HL-60/S4 treated with phorbol 12-myristate 13-acetate at 8.2 ng/mL for 4 days and 3 days (cell line): Measurements from ENCODE around the gene CD200.

Experiments
- in situ Hi-C: fragments of 300-500 bp; cut with MboI; formaldehyde crosslinking; loops from 2 replicates; pipeline ENCODE4 v1.15.0; 2022; ENCODE audit warnings: low sequenced_read_pairs

Gene CD200

DNA sequence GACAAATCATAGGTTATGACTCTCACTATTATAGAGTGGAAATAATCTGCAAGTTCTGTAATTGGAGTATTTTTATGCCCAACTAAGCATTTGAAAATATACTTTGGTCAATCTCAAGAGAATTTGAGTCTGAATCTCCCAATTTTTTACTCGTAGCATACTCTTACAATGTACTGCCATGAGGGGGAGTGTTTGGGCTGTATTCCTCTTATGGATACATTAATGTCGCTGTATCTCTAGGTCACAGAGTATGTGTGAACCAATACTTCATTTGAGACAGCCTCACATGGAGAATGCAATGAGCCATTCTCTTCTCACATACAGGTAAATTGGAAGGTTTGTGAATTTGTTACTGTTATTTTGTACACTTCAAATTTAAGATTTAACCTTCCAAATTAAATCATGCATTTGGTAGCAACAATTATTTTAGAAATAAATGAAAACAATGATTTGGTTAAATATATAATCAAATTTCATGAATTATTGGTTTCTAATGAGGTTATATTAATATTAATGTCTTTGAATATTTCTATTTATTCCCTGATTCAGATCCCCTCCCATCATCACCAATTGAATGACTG, 5.5 kb upstream of the CD200 start:
- in situ Hi-C loops = no loop called here

DNA sequence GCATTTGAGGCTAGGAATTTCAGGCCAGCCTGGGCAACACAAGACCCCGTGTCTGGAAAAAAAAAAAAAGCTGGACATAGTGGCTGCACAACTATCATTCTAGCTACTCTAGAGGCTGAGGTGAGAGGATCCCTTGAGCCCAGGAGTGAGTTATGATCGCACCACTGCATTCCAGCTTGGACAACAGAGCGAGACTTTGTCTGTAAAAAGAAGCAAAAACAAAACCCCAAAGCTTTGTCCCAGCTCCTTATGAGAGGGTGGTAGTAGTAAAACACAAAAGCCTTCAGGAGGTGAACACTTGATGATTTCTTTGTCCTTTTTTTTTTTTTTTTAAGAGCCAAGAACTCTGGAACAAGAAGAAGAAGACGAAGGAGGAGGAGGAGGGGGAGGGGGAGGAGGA, 1.1 kb upstream of the CD200 start:
- in situ Hi-C loops = no loop called here

DNA sequence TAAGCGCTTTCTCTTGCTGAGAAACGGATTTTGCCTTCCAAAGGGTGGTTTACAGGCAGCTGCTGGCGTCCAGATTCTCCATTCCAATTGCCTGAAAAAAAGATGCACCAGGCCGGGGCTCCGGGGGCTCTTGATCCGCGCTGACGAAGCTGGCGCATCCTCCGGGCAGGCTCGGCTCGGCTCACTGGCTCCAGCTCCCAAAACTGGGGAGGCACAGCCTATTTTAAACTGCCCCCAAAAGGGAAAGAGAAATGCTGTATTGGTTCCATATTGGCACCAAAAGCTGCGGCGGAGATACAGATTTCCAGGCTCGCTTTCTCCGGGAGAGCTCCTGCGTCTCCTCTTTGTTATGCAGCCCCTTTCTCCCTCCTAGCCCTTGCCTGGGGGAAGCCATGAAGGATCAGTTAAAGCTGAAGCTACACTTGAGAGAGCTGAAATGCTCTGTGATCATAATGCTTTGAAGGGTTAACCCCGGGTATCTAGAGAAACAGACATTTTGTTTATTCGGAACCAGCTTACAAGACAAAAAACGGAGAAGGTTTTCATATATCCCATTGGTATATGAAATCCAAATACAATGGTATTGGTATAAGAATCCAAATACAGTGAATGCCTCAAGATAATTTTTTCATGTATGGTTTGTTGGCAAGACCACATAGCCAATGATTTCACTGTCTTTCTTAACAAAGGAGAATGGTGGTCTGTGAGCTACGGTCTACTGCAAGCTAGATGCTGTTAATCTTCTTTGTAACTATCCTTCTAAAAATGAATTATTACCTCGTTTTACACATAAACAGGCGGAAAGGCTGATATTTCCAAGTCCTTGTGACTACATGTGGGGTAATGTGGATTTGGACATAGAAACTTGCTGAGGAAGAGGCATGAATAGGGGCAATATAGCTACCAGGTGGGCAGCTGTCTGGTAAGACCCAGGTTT, 693 bp downstream of the CD200 start:
- in situ Hi-C loops = no loop called here

DNA sequence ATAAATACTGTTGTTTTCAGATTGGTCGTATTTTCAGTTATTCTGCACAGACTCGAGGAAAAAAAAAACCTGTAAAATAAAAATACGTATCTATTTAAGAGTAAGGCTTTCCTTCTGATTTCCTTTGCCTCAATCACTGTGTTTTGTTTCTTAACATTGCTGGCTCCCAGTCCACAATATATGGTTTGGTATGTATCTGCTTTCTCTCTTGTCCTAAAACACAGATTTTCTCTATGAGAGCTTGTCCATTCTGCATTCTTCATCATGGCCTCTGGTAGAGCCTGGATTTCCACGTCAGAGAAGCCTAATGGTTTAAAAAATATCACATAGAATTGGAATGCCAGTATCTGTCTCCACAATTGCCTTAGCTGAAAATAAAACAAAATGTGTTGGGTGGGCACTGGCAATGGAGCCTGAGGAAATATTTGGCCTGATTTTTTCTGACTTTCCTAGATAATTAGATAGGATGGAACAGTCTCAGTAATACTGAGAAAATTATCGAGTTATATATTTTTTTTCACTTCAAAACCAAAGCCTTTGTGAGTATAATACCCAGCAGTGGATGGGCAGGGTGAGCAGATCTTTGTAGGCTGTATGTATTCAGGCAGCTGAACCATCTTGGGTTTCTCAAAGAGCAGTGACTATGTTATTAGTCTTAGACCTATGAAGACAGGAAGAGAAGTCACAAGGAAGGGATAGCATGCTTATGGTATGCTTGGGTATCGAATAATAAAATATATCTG, 1.9 kb downstream of the CD200 start:
- in situ Hi-C loops = no loop called here

DNA sequence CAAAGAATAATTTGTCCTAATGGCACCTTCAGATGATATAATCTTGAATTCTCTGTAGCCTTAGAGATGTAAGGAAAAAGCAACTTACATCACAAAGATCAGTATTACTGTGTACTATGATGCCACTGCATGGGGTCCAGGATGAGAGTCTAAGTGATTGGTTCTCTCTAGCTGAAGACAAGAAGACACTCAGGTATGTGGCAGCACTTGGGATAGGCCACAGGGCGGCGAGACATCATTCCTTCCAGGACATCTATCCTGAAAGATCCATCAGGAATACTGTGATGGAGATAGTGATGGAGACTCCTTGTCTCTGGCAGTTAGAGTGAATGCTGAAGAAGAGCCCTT, 2.5 kb downstream of the CD200 start:
- in situ Hi-C loops = no loop called here

DNA sequence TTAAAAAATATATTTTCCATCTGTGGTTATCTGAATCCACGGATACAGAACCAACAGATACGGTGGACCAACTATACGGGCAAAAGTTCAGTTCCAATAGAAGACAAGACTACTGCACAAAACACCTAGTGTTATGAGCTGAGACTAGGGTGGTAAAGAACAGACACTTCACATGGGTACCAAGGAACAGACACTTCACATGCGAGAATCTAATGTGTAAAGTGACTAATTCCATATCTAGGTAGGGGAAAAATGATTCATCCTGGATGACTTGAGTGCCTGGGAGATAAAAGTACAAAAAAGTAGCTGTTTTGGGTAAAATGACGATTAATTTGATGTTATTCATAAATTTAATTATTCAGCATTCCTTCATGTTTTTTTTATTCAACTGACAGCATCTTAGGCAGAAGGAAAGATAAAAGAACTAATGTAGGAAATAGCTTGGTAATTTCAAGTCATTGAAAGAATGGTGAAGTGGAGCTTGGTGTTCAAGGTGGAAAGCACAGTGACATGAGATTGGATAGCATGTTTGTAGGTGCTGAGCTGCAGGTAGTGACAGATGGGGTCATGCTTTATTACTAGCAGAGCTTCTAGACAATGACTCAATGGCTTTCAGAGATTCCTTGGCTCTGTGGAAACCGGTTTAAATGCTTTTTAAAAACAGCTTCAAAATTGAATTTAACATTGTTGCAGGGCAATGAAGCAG, 5.2 kb downstream of the CD200 start:
- in situ Hi-C loops = no loop called here

DNA sequence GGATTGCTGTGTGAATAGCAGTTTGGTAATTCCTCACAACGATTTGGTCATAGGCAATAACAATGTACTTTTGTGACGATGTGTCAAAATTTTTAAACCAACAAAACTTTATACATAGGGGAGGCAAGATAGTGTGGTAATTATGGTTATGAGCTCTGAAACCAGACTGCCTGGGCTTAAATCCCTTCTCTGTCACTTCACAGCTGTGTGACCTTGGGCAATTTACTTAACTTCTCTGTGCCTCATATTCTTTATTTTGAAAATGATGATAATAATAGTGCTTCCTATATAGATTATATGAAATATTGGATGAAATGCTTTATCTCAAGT, 5.7 kb downstream of the CD200 start:
- in situ Hi-C loops = no loop called here

DNA sequence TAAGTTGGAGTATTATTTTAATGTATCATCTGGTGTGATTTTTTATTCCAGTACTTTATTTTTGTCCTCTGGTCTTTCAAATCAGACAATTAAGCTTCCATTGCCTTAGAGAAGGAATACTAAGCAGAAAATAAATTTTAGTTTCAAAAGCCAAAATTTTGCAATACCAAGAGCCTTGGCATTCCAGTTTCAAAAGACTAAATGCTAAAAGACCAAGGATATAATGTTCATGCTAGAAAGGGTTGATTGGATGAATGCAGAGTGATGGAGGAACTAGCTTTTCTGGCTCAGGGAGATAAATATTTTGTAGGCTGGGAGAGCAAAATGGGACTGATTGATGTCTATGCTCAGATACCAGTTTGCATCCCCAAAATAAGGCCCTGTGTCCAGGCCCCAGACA, 6.2 kb downstream of the CD200 start:
- in situ Hi-C loops = no loop called here

DNA sequence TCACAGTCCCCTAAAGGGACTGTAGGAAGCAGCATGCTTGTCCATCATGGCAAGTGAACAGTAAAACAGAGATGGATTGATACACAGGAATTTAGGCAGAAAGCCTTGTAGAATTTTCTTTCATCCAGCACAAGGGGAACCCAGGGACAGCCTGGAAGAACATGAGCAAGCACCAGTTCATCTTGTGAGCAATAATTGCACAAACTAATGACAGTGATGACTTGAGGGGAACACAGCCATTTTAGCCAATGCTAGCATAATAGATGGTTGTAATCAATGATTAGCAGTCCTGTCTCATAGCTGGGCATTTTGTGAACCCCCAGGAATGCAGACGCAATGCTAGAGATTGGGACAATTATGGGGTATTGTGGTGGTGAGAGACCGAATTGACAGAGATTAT, 6.7 kb downstream of the CD200 start:
- in situ Hi-C loops = no loop called here

DNA sequence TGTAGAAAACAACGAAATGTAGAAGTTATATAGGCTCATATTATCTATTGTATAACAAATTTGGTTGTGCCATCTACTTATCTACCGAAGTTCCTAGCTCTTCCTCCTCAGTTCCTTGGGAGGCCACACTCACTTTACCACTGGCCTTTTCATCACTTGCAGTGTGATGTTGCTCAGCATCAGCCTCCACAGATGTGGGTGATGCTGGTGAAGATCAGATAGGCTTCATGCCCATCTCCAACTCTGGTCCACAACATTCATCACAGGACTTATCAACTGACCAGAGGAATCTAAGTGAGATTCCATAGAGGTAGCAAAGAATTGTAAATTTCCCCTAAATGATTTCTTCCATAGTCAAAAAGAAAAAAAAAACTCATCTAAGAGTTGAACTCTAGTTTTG, 8.4 kb downstream of the CD200 start:
- in situ Hi-C loops = no loop called here

DNA sequence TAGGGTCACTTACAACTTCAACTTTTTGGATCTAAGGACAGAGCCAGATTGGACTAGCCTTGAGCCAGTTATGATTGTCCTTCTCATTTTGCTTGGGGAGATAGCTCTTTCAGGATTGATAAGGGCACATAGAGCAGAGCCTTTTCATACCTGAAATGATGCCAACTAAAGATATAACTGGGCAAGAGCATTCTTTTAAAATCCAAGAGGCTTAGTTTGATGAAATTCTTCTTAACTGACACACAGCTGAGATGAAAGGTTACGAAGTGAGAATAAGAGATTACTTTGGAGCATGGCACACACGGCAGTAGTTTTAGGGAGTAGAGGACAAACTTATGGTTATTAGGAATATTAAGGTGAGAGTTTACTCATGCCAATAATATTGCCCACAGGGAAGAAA, 12.7 kb downstream of the CD200 start:
- in situ Hi-C loops = no loop called here

DNA sequence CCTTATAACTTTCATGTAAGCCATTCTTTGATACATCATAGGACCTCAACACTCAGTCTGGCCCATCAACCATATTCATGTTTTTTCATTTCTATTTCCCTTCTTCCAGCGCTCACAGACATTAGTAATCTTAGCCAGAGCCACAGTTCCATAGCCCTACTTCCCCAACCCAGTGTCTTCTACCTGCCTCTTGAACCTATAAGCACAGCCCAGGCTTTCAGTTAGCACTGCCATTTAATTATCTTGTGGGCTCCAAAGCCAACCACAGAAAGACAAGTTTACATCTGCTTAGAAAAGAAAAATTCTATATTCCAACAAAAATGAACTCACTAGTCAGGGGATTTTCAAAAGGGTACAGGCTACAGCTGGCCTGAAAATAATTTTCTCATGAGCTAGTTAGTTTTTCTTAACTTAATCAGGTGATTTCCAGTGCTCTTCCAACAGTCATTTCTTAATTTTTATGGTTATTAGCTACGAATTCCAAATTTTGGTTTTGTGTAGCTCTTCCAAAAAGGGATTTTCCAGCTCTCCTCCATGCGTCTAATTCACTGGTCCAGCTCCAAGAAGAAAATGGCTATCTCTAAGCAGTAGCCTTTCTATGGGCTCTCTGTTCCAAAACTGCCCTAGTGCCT, 13.7 kb downstream of the CD200 start:
- in situ Hi-C loops = no loop called here

DNA sequence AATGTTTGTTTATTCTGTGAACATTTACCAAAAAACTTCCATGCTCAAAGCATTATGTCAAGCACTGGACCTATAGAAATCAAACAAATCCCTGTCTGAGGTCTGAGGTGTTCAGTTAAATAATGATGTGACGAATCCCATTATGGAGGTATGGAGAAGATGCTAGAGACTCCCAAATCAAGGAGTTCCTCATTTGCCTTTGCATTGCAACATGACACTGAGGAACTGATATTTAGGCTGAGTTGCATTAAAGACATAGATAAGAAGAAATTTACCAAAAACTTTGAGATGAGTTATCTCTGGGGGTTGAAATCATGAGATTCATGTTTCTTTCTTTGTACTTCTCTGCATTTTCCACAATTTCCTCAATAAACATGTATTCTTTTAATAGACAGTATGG, 16.0 kb downstream of the CD200 start:
- in situ Hi-C loops = no loop called here

DNA sequence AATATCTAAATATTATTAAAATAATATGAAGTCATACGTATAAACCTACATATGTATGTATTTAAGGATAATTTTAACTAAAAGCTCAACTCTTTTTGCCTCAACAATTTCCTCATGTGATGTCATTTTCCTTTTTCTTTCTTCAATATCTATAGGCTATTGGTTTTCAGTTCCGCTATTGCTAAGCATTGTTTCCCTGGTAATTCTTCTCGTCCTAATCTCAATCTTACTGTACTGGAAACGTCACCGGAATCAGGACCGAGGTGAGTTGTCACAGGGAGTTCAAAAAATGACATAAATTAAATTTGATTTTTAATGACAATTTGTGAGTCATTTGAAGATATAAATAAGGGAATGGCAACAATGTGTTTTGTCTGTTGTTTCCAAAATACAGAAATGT, 16.6 kb downstream of the CD200 start:
- in situ Hi-C loops = no loop called here

DNA sequence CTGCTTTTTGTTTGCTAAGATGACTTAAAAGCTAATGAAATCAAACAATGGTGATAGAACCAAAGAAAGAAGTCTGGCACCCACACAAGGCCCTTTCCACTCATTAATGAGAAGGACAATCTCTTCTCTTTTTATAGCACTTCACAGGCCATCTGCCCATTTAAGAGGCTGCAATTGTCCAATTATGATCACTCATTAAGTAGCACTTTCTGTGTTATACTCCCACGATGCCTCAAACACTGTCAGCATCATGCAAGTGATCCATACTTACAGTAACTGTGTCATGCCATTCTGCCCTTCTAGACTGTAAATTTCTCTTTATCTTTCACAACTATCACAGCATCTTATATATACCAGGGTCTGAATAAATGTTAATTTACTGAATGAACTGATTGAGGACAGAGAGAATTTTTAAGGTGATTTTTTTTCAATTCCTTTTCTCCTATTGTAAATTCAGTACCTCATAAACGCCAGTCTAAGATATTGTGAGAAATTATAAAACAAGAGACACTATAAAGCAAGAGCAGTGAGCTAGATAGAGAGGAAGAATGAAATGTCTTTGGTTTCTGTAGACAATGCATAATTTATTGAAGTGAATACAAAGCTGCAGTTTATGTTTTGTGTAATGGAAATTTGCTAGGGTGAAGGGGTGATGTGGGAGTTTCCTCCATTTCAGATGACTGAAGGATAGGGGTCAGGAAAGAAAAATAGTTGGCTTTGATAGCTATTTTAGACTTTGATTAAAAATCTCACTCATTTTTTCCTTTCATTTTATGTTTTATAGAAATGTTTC, 17.3 kb downstream of the CD200 start:
- in situ Hi-C loops = no loop called here

DNA sequence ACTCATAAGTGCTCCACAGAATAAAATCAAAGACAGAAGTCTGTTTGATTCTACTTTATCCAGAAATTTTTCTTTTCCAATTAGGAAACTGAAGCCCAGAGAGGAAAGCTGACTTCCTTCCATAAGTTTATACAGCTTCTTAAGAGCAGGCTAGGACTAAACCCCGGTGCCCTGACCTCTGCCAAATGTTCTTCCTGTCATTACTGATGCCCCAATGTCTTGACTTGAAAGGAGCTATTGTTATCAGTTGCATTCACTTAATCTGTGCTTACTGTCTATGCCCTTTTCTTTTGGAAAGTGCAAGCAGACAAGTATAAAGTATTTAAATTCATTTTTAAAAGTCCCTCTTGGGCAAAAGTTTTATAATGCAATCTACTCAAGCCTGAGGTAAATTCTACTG, 18.1 kb downstream of the CD200 start:
- in situ Hi-C loops = no loop called here

DNA sequence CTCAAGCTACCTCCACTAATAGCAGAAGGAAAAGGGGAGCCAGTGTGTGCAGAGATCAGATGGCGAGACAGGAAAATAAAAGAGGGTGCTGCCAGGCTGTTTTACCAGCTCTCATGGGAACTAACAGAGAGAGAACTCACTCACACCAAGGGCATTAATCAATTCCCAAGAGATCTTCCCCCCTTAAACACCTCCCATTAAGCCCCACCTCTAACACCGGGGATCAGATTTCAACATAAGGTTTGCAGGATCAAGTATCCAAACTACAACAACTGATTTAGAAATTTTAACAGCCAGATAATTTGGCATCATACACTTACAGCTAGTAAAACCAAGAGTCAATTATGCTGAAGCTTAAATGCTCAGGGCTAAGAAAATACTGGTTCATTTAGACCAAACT, 18.9 kb downstream of the CD200 start:
- in situ Hi-C loops = no loop called here

DNA sequence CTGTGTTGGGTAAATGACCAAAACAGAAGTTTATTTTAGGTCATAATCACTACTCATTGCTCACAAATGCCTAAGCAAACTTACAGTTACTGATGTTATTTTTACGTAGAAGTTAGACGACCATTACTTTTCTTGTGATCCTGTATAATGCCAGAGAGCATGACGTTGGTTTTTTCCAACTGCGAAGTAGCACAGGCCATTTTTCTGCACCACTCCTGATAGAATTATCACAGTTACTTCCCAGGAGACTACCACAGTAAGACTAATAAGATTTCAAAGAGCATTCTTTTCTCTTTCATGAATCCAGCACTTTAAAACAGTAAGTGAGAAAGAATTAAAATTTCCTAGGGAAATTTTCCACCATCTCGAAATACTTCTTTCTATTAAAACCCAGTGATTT, 19.8 kb downstream of the CD200 start:
- in situ Hi-C loops = no loop called here

DNA sequence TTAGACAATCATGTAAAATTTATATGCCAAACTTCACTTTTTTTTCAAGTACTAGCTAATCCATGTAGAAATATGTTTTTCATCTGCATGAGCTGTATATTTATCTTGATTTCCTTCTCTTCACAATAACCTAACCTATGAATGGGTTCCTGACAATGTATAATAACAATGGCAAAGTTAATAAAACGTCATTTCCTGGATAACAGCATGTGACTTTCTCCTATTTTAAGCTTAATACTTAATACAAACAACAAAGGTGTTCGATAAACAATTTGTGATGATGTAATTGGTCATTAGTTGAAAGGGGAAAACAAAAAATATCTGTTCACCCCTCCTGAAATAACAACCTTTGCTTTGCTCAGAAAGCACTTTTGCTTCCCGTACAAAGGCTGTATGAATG, 20.4 kb downstream of the CD200 start:
- in situ Hi-C loops = no loop called here

DNA sequence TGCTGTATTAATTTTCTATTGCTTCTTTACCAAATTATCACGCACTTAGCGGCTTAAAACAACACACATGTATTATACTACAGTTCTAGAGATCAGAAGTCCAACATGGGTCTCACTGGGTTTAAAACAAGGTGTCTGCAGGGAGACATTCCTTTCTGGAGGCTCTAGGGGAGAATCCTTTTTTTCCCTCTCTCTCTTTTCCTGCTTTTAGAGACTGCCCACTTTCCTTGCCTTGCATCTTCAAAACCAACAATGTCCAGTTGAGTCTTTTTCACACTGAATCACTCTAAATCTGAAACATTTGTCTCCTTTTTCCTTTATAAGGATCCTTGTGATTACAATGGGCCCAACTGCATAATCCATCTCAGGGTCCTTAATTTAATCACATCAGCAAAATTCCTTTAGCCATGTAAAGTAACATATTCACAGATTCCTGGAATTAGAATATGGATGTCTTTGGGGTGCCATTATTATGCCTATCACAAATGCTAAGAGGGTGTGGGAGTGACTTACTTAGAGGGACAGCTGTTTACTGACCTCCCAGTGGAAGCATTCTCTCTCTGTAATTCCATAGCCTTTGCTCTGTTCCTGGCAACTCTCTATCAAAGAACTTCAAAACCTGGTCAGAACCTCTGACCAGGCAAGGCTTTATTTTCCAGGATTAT, 21.8 kb downstream of the CD200 start:
- in situ Hi-C loops = no loop called here
